CD4-positive, alpha-beta T cell treated with Interferon alpha-2 for 1 hour (primary cell): ENCODE results near the gene ACOT11.
"Not testable (repeated sequence)": the region's sequence is repeated elsewhere in the genome, so short reads cannot be mapped to it uniquely, and the experiment has no call there.

Source experiments
- DNase-seq, 2 donors: peaks; one replicate each; pipeline ENCODE4 v3.0.0-alpha.2; 2020 to 2022

Gene ACOT11

GRCh38 chr1:54610601-54611580, 62.9 kb downstream of the ACOT11 start:
- no peak for DNase-seq

GRCh38 chr1:54611621-54612020, 63.6 kb downstream of the ACOT11 start:
- DNase-seq, result no peak

- DNase-seq, result no peak
These were observed 66.0 kb downstream of the ACOT11 start for GRCh38 chr1:54614024-54614423.

- DNase-seq, result no peak
These were observed 66.5 kb downstream of the ACOT11 start for GRCh38 chr1:54614563-54614962.

- no peak for DNase-seq
These were observed 67.7 kb downstream of the ACOT11 start for GRCh38 chr1:54615531-54616279.

GRCh38 chr1:54619749-54620148, 71.7 kb downstream of the ACOT11 start:
- no peak for DNase-seq

- no peak for DNase-seq
These were observed 75.4 kb downstream of the ACOT11 start, which contains the start of gene FAM151A for GRCh38 chr1:54623216-54624007. Gene FAM151A, minus strand, starts transcription at chr1:54623525. Its CDS starts 130 bp downstream, at chr1:54623395.

GRCh38 chr1:54624466-54625464, 76.7 kb downstream of the ACOT11 start:
- no peak for DNase-seq

- no peak for DNase-seq
These were observed 79.2 kb downstream of the ACOT11 start for GRCh38 chr1:54627196-54627595.

GRCh38 chr1:54635804-54636203, 87.8 kb downstream of the ACOT11 start:
- not testable (repeated sequence) for DNase-seq

- not testable (repeated sequence) for DNase-seq
These were observed 88.7 kb downstream of the ACOT11 start for GRCh38 chr1:54636461-54637446.

- no peak for DNase-seq
These were observed 92.3 kb downstream of the ACOT11 start for GRCh38 chr1:54640361-54640760.

- no peak for DNase-seq
These were observed 93.1 kb downstream of the ACOT11 start, which contains the start of gene MROH7 for GRCh38 chr1:54640863-54641836. Gene MROH7, plus strand, starts transcription at chr1:54641786. Its CDS starts 11,141 bp downstream, at chr1:54652927.

- no peak for DNase-seq
These were observed 95.7 kb downstream of the ACOT11 start for GRCh38 chr1:54643736-54644135.

- DNase-seq, result no peak
These were observed 98.0 kb downstream of the ACOT11 start for GRCh38 chr1:54645806-54646676.

GRCh38 chr1:54649130-54649898, 101.3 kb downstream of the ACOT11 start:
- DNase-seq, result no peak

GRCh38 chr1:54649921-54650320, 101.9 kb downstream of the ACOT11 start:
- no peak for DNase-seq
